LNCaP clone FGC (cell line): ENCODE results near the gene NOSTRIN.
"Not testable (repeated sequence)": the region's sequence is repeated elsewhere in the genome, so short reads cannot be mapped to it uniquely, and the experiment has no call there.

ENCODE experiments used
- DNase-seq: peaks from one replicate; pipeline ENCODE4 v3.0.0-alpha.2; 2011; ENCODE audit warnings: low read depth
- H3K4me3 ChIP-seq: 2 replicates; pipeline ENCODE4 v1.5.1; 2011; ENCODE audit warnings: mild to moderate bottlenecking, low read depth, low read length, control low read depth
- TF ChIP-seq, protein P1 (sequence below): IDR thresholded peaks from 2 replicates; pipeline ENCODE4 v1.5.1; 2012; ENCODE audit warnings: mild to moderate bottlenecking; ENCODE audit not compliant: control insufficient read depth, insufficient read depth; ENCODE audit errors: extremely low read depth

NOSTRIN gene

DNA sequence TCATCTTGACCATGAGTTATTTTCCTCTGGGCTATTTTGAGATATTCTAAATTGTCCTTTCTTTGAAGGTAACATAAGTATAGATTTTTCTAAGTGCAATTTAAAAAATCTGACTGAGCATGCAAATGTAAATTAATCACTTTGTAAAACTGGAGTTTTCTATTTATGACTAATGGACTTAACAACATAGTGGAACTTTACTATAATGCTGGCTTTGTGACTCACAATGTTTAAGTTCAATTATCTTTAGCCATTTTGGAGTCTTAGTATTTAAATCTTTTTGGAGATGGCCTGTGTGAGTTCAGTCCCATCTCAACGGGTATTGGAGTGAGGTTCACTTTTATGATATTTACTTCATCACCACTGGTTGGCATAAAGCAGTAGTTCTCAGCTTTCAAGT is 35.2 kb upstream of the NOSTRIN start:
- no peak overlapping the region for H3K4me3 ChIP-seq
- TF ChIP-seq, protein P1, sequence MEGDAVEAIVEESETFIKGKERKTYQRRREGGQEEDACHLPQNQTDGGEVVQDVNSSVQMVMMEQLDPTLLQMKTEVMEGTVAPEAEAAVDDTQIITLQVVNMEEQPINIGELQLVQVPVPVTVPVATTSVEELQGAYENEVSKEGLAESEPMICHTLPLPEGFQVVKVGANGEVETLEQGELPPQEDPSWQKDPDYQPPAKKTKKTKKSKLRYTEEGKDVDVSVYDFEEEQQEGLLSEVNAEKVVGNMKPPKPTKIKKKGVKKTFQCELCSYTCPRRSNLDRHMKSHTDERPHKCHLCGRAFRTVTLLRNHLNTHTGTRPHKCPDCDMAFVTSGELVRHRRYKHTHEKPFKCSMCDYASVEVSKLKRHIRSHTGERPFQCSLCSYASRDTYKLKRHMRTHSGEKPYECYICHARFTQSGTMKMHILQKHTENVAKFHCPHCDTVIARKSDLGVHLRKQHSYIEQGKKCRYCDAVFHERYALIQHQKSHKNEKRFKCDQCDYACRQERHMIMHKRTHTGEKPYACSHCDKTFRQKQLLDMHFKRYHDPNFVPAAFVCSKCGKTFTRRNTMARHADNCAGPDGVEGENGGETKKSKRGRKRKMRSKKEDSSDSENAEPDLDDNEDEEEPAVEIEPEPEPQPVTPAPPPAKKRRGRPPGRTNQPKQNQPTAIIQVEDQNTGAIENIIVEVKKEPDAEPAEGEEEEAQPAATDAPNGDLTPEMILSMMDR = no peak
- DNase-seq = no peak

DNA sequence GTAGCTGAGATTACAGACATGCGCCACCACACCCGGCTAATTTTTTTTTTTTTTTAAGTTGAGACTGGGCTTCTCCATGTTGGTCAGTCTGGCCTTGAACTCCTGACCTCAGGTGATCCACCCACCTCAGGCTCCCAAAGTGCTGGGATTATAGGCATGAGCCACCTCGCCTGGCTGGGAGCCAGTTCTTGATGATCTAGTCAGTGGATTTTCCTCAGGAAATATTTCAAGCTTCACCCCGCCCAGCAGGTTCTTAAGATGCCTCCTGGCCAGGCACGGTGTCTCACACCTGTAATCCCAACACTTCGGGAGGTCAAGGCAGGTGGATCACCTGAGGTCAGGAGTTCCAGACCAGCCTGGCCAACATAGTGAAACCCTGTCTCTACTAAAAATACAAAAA is 34.1 kb upstream of the NOSTRIN start:
- not testable (repeated sequence) for H3K4me3 ChIP-seq, DNase-seq

DNA sequence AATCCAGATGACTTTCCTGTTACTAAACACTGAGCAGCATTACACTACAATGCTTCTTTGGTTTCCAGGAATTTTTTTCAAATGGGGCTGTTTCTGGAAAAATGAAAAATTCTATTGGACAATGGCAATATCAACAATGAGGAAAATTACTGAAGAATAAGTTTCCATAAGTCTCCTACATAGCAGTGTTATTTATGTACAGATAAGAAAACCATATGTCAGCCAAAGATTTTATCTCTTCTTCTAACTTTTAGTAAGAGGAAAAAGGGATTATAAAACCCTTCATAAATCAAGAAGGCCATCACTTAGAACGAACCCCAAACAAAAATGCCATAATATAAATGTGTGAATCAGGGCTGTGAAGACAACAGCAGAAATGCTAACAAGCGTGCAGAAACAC is 31.6 kb upstream of the NOSTRIN start:
- DNase-seq = no peak
- TF ChIP-seq, protein P1 = no peak
- H3K4me3 ChIP-seq = no peak overlapping the region

DNA sequence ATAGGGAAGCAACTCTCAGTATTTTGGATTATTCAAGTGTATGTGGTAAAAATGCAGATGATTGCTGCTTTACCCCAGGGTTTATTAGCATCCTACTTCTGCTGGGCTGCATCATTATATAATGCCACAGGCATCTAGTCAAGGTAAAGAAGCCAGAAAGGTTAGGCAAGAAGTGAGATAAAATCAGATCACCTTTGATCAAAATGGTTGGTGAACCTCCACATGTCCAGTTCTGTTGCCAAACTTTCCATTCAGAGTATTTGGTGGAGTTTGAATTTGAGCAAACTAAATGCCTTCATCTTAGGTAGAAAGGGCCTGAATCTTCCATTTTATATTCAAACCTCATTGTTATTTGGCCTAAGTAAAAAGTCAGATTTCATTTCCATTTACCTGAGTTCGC is 29.7 kb upstream of the NOSTRIN start:
- H3K4me3 ChIP-seq = no peak overlapping the region
- no peak for DNase-seq
- TF ChIP-seq, protein P1 = no peak

DNA sequence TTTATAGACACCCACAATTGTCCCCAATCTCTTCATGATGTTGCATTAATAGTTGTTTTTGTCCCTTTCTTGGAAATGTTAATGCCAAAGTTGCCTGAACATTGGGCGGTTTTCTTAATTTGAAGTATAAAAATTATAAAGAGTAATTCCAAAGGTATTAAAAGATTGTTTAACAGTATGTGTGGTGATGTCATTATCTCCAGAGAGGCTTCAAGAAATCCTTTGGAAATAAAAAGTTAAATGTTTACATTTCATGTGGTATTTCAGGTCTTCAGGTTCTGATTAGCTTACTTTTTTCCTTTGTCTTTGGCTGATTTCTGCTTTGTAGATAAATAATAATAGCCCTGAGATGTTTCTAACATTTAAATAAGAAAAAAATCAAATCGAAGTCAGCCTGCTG is 29.3 kb upstream of the NOSTRIN start:
- DNase-seq = no peak
- H3K4me3 ChIP-seq = no peak overlapping the region
- TF ChIP-seq, protein P1 = no peak

DNA sequence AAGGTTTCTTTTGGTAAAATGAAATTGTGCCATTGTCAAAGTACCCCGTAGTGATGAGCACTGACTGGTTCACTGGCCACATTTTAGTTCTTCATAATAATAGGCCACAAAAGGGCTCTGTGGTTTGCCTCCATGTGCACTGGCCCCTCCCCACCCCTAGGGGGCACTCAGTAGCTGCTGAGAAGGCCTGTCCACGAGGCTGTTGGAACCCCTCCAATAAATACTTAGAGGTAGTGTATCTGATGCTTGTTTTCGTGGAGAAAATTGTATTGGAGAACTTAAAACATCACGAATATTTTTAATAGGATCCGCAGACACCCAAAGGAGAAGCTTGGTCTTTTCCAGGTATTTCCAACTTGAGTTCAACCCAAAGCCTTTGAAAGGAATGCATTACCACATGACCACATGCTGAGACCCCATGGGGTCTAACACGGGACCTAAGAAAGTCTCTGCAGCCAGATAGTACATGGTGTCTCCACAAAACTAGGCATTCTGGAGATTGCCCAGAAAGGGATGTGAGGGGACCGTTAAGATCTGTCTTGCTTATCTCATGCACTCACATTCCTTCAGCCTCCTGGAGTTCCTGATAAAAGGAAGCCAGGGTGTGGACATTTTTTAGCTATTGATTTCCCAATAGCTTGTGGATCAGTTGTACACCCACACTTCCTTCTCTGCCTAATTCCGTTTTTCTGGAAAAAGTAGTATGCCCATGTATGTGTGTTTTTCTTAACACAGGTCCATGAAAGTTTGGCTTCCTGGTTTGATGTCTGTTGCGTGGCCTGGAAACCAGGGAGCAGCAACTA is 28.5 kb upstream of the NOSTRIN start:
- no peak overlapping the region for H3K4me3 ChIP-seq
- TF ChIP-seq, protein P1 = peak; percentile 90
- DNase-seq = peak; percentile 46

DNA sequence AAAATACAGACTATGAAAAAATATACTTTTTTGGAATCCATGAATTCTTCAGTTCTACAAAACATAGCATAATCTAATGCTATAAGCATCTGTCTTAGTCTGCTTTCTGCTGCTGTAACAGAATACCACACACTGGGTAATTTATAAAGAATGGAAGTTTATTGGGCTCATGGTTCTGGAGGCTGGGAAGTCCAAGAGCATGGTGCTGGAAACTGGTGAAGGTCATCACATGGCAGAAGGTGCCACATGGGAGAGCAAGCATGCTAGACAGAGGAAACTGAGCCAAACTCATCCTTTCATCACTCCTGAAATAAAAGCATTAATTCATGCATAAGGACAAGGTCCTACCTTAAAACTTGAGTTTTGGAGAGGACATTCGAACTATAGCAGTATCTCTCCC is 26.6 kb upstream of the NOSTRIN start:
- TF ChIP-seq, protein P1 = no peak
- H3K4me3 ChIP-seq = no peak overlapping the region
- DNase-seq = no peak
